ENCODE measurements around the gene ZSCAN30.

GRCh38 chr18:35264409-35264808 is 25.6 kb downstream of the ZSCAN30 start:
- TF ChIP-seq POLR2AphosphoS5 (IDR thresholded peaks at IDR 0.05; ENCODE audit: low read depth, low read length), result no peak
- no peak for TF ChIP-seq POLR2A (IDR thresholded peaks at IDR 0.05; ENCODE audit: low read depth, low read length)
- TF ChIP-seq TAF1 (IDR thresholded peaks at IDR 0.05; ENCODE audit: borderline replicate concordance, low read depth, low read length), result no peak
